ENCODE results near the gene MEP1B.
A peak's percentile ranks its signal among the peaks of the same experiment; 100 is the strongest.

MEP1B gene

GRCh38 chr18:32249147-32249929 lies 59.5 kb downstream of the MEP1B start:
- no peaks in the 10 kb centered on the region for H3K36me3 ChIP-seq (ENCODE audit: control insufficient read depth in 2 of 2, insufficient read depth in 1 of 2, low read length in 2 of 2)
- ChIA-PET POLR2A (no interaction called here), CTCF (interaction anchor here (0.5 to 1.0 kb wide), 3 partner anchors 28 to 1932 kb away, joined by 3 read pairs; partner anchors contain the start of gene GAREM1)
- H3K9me3 ChIP-seq (ENCODE audit: control insufficient read depth, insufficient read depth, low read depth, low read length): no peaks in the 10 kb centered on the region
- no peak overlapping the region for H3K27ac ChIP-seq (ENCODE audit: extremely low read depth, low read depth, low read length)
- no peak overlapping the region for H3K4me3 ChIP-seq (ENCODE audit: low read depth, low read length)
- no peak for TF ChIP-seq ZNF350 (tag by site-specific recombination; IDR thresholded peaks at IDR 0.05)
- TF ChIP-seq KLF9 (tag by site-specific recombination; IDR thresholded peaks at IDR 0.05; ENCODE audit: low read depth): no peak
- TF ChIP-seq, protein P1, sequence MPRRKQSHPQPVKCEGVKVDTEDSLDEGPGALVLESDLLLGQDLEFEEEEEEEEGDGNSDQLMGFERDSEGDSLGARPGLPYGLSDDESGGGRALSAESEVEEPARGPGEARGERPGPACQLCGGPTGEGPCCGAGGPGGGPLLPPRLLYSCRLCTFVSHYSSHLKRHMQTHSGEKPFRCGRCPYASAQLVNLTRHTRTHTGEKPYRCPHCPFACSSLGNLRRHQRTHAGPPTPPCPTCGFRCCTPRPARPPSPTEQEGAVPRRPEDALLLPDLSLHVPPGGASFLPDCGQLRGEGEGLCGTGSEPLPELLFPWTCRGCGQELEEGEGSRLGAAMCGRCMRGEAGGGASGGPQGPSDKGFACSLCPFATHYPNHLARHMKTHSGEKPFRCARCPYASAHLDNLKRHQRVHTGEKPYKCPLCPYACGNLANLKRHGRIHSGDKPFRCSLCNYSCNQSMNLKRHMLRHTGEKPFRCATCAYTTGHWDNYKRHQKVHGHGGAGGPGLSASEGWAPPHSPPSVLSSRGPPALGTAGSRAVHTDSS (tag by site-specific recombination; IDR thresholded peaks at IDR 0.05): no peak
- TF ChIP-seq KLF16 (tag by site-specific recombination; IDR thresholded peaks at IDR 0.05): no peak
- 0 out of 2 replicates have a peak, but pooled peaks have one; percentile 33 for TF ChIP-seq FEZF1 (tag by site-specific recombination; IDR thresholded peaks at IDR 0.05)
- TF ChIP-seq MYNN (tag by site-specific recombination; IDR thresholded peaks at IDR 0.05; ENCODE audit: borderline replicate concordance): no peak
- no peaks in the 10 kb centered on the region for H3K4me1 ChIP-seq (ENCODE audit: control insufficient read depth, insufficient read depth, low read length)

- Histone ChIP-seq H3K36me3 (ENCODE audit: control insufficient read depth in 2 of 2, insufficient read depth in 1 of 2, low read length in 2 of 2) (no peaks in the 10 kb centered on the region), H3K9me3 (ENCODE audit: control insufficient read depth, insufficient read depth, low read depth, low read length) (no peaks in the 10 kb centered on the region), H3K27ac (ENCODE audit: extremely low read depth, low read depth, low read length) (no peak overlapping the region), H3K4me3 (ENCODE audit: low read depth, low read length) (no peak overlapping the region), H3K4me1 (ENCODE audit: control insufficient read depth, insufficient read depth, low read length) (no peaks in the 10 kb centered on the region)
- ChIA-PET POLR2A (no interaction called here), CTCF (interaction anchor here (0.7 to 1.1 kb wide), 2 partner anchors 20 to 712 kb away, joined by 8 to 9 read pairs; no protein-coding TSS in a partner anchor)
- TF ChIP-seq KLF16 (tag by site-specific recombination; IDR thresholded peaks at IDR 0.05): no peak
- TF ChIP-seq ZNF426 (tag by site-specific recombination; IDR thresholded peaks at IDR 0.05): no peak
- no peak for TF ChIP-seq ZNF138 (tag by site-specific recombination; IDR thresholded peaks at IDR 0.05; ENCODE audit: borderline replicate concordance)
- no peak for TF ChIP-seq ZNF660 (tag by site-specific recombination; IDR thresholded peaks at IDR 0.05)
- TF ChIP-seq GFI1B (tag by site-specific recombination; IDR thresholded peaks at IDR 0.05): no peak
- TF ChIP-seq, protein P2, sequence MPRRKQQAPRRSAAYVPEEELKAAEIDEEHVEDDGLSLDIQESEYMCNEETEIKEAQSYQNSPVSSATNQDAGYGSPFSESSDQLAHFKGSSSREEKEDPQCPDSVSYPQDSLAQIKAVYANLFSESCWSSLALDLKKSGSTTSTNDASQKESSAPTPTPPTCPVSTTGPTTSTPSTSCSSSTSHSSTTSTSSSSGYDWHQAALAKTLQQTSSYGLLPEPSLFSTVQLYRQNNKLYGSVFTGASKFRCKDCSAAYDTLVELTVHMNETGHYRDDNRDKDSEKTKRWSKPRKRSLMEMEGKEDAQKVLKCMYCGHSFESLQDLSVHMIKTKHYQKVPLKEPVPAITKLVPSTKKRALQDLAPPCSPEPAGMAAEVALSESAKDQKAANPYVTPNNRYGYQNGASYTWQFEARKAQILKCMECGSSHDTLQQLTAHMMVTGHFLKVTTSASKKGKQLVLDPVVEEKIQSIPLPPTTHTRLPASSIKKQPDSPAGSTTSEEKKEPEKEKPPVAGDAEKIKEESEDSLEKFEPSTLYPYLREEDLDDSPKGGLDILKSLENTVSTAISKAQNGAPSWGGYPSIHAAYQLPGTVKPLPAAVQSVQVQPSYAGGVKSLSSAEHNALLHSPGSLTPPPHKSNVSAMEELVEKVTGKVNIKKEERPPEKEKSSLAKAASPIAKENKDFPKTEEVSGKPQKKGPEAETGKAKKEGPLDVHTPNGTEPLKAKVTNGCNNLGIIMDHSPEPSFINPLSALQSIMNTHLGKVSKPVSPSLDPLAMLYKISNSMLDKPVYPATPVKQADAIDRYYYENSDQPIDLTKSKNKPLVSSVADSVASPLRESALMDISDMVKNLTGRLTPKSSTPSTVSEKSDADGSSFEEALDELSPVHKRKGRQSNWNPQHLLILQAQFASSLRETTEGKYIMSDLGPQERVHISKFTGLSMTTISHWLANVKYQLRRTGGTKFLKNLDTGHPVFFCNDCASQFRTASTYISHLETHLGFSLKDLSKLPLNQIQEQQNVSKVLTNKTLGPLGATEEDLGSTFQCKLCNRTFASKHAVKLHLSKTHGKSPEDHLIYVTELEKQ (tag by site-specific recombination; IDR thresholded peaks at IDR 0.05; ENCODE audit: borderline replicate concordance): no peak
- no peak for TF ChIP-seq ZNF221 (tag by site-specific recombination; IDR thresholded peaks at IDR 0.05; ENCODE audit: borderline replicate concordance)
- TF ChIP-seq ZBTB20 (tag by site-specific recombination; IDR thresholded peaks at IDR 0.05): no peak
- TF ChIP-seq ZNF112 (tag by site-specific recombination; IDR thresholded peaks at IDR 0.05): no peak
- TF ChIP-seq ZNF654 (tag by site-specific recombination; IDR thresholded peaks at IDR 0.05; ENCODE audit: low read depth): no peak
- no peak for TF ChIP-seq ZNF626 (tag by site-specific recombination; IDR thresholded peaks at IDR 0.05)
- no peak for TF ChIP-seq CTCF (tag by site-specific recombination; IDR thresholded peaks at IDR 0.05)
- TF ChIP-seq, protein P3, sequence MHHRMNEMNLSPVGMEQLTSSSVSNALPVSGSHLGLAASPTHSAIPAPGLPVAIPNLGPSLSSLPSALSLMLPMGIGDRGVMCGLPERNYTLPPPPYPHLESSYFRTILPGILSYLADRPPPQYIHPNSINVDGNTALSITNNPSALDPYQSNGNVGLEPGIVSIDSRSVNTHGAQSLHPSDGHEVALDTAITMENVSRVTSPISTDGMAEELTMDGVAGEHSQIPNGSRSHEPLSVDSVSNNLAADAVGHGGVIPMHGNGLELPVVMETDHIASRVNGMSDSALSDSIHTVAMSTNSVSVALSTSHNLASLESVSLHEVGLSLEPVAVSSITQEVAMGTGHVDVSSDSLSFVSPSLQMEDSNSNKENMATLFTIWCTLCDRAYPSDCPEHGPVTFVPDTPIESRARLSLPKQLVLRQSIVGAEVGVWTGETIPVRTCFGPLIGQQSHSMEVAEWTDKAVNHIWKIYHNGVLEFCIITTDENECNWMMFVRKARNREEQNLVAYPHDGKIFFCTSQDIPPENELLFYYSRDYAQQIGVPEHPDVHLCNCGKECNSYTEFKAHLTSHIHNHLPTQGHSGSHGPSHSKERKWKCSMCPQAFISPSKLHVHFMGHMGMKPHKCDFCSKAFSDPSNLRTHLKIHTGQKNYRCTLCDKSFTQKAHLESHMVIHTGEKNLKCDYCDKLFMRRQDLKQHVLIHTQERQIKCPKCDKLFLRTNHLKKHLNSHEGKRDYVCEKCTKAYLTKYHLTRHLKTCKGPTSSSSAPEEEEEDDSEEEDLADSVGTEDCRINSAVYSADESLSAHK (tag by site-specific recombination; IDR thresholded peaks at IDR 0.05): no peak
- no peak for TF ChIP-seq ZNF558 (tag by site-specific recombination; IDR thresholded peaks at IDR 0.05)
- TF ChIP-seq ZNF311 (tag by site-specific recombination; IDR thresholded peaks at IDR 0.05; ENCODE audit: borderline replicate concordance): no peak
These were observed 61.6 kb downstream of the MEP1B start for GRCh38 chr18:32251466-32251865.

Data from HEK293 (cell line).